Measurements from ENCODE around the gene KCND1. TPM values are rescaled to one million over a fixed set of nuclear protein-coding genes. Genes with fewer than 3 reads are reported as not detected.

Gene KCND1
- total and polyA plus RNA-seq, 10 of the 15 experiments (the other 5 are each of a cell fraction or from before 2014, with no cell fraction given): 0.02 to 1.0 (median 0.39) TPM

GRCh38 chrX:48997865-48998264 lies 26.2 kb upstream of the KCND1 start (continued):
- TF ChIP-seq, protein P1, sequence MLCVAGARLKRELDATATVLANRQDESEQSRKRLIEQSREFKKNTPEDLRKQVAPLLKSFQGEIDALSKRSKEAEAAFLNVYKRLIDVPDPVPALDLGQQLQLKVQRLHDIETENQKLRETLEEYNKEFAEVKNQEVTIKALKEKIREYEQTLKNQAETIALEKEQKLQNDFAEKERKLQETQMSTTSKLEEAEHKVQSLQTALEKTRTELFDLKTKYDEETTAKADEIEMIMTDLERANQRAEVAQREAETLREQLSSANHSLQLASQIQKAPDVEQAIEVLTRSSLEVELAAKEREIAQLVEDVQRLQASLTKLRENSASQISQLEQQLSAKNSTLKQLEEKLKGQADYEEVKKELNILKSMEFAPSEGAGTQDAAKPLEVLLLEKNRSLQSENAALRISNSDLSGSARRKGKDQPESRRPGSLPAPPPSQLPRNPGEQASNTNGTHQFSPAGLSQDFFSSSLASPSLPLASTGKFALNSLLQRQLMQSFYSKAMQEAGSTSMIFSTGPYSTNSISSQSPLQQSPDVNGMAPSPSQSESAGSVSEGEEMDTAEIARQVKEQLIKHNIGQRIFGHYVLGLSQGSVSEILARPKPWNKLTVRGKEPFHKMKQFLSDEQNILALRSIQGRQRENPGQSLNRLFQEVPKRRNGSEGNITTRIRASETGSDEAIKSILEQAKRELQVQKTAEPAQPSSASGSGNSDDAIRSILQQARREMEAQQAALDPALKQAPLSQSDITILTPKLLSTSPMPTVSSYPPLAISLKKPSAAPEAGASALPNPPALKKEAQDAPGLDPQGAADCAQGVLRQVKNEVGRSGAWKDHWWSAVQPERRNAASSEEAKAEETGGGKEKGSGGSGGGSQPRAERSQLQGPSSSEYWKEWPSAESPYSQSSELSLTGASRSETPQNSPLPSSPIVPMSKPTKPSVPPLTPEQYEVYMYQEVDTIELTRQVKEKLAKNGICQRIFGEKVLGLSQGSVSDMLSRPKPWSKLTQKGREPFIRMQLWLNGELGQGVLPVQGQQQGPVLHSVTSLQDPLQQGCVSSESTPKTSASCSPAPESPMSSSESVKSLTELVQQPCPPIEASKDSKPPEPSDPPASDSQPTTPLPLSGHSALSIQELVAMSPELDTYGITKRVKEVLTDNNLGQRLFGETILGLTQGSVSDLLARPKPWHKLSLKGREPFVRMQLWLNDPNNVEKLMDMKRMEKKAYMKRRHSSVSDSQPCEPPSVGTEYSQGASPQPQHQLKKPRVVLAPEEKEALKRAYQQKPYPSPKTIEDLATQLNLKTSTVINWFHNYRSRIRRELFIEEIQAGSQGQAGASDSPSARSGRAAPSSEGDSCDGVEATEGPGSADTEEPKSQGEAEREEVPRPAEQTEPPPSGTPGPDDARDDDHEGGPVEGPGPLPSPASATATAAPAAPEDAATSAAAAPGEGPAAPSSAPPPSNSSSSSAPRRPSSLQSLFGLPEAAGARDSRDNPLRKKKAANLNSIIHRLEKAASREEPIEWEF (IDR thresholded peaks at IDR 0.05; ENCODE audit: insufficient replicate concordance, low read depth, low read length): no peak

- FAIRE-seq: no peak
These were observed 25.8 kb upstream of the KCND1 start for GRCh38 chrX:48997455-48997854.

More at GRCh38 chrX:48997455-48997854, 25.8 kb upstream of the KCND1 start:
- Histone ChIP-seq H3K27me3 (replicated peaks in 1 of 2; ENCODE audit: control insufficient read depth in 2 of 2, insufficient read depth in 2 of 2, low read length in 1 of 2) (no peaks in the 10 kb centered on the region), H3K36me3 (ENCODE audit: control insufficient read depth in 2 of 2, insufficient read depth in 2 of 2, low read length in 1 of 2) (peaks cover 0 to 18% of the 10 kb centered on the region in 2 experiments; a peak in 3 of 4 replicates), H3K4me2 (ENCODE audit: control insufficient read depth, insufficient read depth) (no peak overlapping the region), H4K20me1 (ENCODE audit: control insufficient read depth, insufficient read depth) (no peaks in the 10 kb centered on the region; the same call in 1 of the 2 replicates), H3K9ac (ENCODE audit: control insufficient read depth, insufficient read depth, low read length) (no peak overlapping the region), H3K79me2 (ENCODE audit: control insufficient read depth, insufficient read depth, low read length) (peaks cover 15% of the 10 kb centered on the region), H3K4me1 (ENCODE audit: control insufficient read depth, insufficient read depth, low read length) (no peaks in the 10 kb centered on the region; the same call in none of the 2 replicates), H3K4me3 (no peak overlapping the region), H3K27ac (ENCODE audit: control insufficient read depth, insufficient read depth) (no peak overlapping the region), H3K9me3 (replicated peaks; ENCODE audit: control insufficient read depth, insufficient read depth, low read length) (no peaks in the 10 kb centered on the region), H2AFZ (ENCODE audit: control insufficient read depth, low read depth, low read length) (no peak overlapping the region)
- WGBS (ENCODE audit: insufficient coverage, insufficient replicate concordance, low lambda C conversion rate, missing lambda C conversion rate): 40% methylated on average over 3 of the region's 3 CpGs
- RAD21 ChIA-PET (ENCODE audit: unreplicated experiment): no interaction called here
- no peak for DNase-seq (ENCODE audit: low read depth, low spot score)
- intact Hi-C loops (cut with micrococcal nuclease; ENCODE audit: unreplicated experiment) (no loop called here), in situ Hi-C loops (cut with MboI) (no loop called here)
- CTCF ChIA-PET: no interaction called here
- POLR2A ChIA-PET: no interaction called here
- no peak for ATAC-seq
- SMC1A ChIA-PET (ENCODE audit: uncharacterized antibody, unreplicated experiment): no interaction called here
- TF ChIP-seq E2F8 (IDR thresholded peaks at IDR 0.05; ENCODE audit: low read depth, partially characterized antibody): no peak
- no peak for TF ChIP-seq ZZZ3 (IDR thresholded peaks at IDR 0.05; ENCODE audit: control insufficient read depth, insufficient read length, low read depth)
- no peak for TF ChIP-seq CHD4 (IDR thresholded peaks at IDR 0.05)
- TF ChIP-seq ATF2 (IDR thresholded peaks at IDR 0.05; ENCODE audit: low read length): no peak
- TF ChIP-seq MTA3 (IDR thresholded peaks at IDR 0.05; ENCODE audit: borderline replicate concordance, low read length): no peak
- TF ChIP-seq ZNF24 (IDR thresholded peaks at IDR 0.05): no peak
- no peak for TF ChIP-seq POU2F2 (IDR thresholded peaks at IDR 0.05; ENCODE audit: borderline replicate concordance, low read depth, low read length)
- no peak for TF ChIP-seq FOXK2 (IDR thresholded peaks at IDR 0.05)
- TF ChIP-seq NR2C2 (IDR thresholded peaks at IDR 0.05; ENCODE audit: borderline replicate concordance, control insufficient read depth, insufficient read length, low read depth): no peak
- no peak for TF ChIP-seq SREBF2 (IDR thresholded peaks at IDR 0.05; ENCODE audit: low read length)
- TF ChIP-seq CBX5 (IDR thresholded peaks at IDR 0.05; ENCODE audit: low read depth): no peak
- TF ChIP-seq RBBP5 (conservative IDR thresholded peaks at IDR 0.05): no peak
- BruUV-seq (replicated peaks): no TSS peak

Data from GM12878 (cell line).